Hepatocyte (in vitro differentiated cells): Measurements from ENCODE around the gene ANKS3. TPM values are rescaled to one million over a fixed set of nuclear protein-coding genes. Genes with fewer than 3 reads are reported as not detected.

Source experiments
- DNase-seq: peaks from one replicate; pipeline ENCODE4 v3.0.0-alpha.2; 2016; ENCODE audit warnings: low spot score
- H2AFZ ChIP-seq: fragments of 200-600 bp; sonication (generic); 2 replicates; pipeline ENCODE4 v1.6.0; 2016; ENCODE audit warnings: antibody characterized with exemption, mild to moderate bottlenecking
- H3K27ac ChIP-seq: fragments of 200-600 bp; sonication (generic); 2 replicates; pipeline ENCODE4 v1.5.1; 2016; ENCODE audit warnings: mild to moderate bottlenecking
- H3K27me3 ChIP-seq: fragments of 200-600 bp; sonication (generic); 2 replicates; pipeline ENCODE4 v1.6.1; 2016
- H3K36me3 ChIP-seq: fragments of 200-600 bp; sonication (generic); replicated peaks from 2 replicates; pipeline ENCODE4 v1.5.1; 2016; ENCODE audit warnings: low read depth; ENCODE audit not compliant: insufficient read depth
- H3K4me1 ChIP-seq: fragments of 200-600 bp; sonication (generic); 2 replicates; pipeline ENCODE4 v1.5.1; 2016; ENCODE audit warnings: mild to moderate bottlenecking, moderate library complexity; ENCODE audit not compliant: insufficient read depth
- H3K4me2 ChIP-seq: fragments of 200-600 bp; sonication (generic); 2 replicates; pipeline ENCODE4 v1.6.0; 2016
- H3K4me3 ChIP-seq: fragments of 200-600 bp; sonication (generic); 2 replicates; pipeline ENCODE4 v1.5.1; 2016; ENCODE audit warnings: mild to moderate bottlenecking
- H3K79me2 ChIP-seq: fragments of 200-600 bp; sonication (generic); 2 replicates; pipeline ENCODE4 v1.6.0; 2017; ENCODE audit warnings: mild to moderate bottlenecking
- H3K9me2 ChIP-seq: fragments of 200-600 bp; sonication (generic); replicated peaks from 2 replicates; pipeline ENCODE4 v1.6.0; 2017; ENCODE audit warnings: mild to moderate bottlenecking; ENCODE audit not compliant: insufficient read depth
- H3K9me3 ChIP-seq: fragments of 200-600 bp; sonication (generic); 2 replicates; pipeline ENCODE4 v1.5.1; 2016; ENCODE audit warnings: low read depth, mild to moderate bottlenecking
- H4K20me1 ChIP-seq: fragments of 200-600 bp; sonication (generic); 2 replicates; pipeline ENCODE4 v1.6.0; 2016; ENCODE audit warnings: mild to moderate bottlenecking; ENCODE audit not compliant: insufficient read depth, poor library complexity, severe bottlenecking
- CTCF ChIP-seq: fragments of 200-600 bp; sonication (generic); IDR thresholded peaks from 2 replicates; pipeline ENCODE4 v1.5.1; 2016; ENCODE audit warnings: antibody characterized with exemption, mild to moderate bottlenecking; ENCODE audit not compliant: poor library complexity
- EZH2 ChIP-seq: fragments of 200-600 bp; sonication (generic); IDR thresholded peaks from 2 replicates; pipeline ENCODE4 v1.6.1; 2016; ENCODE audit warnings: antibody characterized with exemption, mild to moderate bottlenecking, borderline replicate concordance
- EZH2phosphoT487 ChIP-seq: fragments of 200-600 bp; sonication (generic); IDR thresholded peaks from one replicate; pipeline ENCODE4 v1.6.1; 2018; ENCODE audit warnings: antibody characterized with exemption, mild to moderate bottlenecking, low read depth, moderate library complexity; ENCODE audit not compliant: unreplicated experiment, severe bottlenecking
- WGBS: methylation state at CpG from one replicate; pipeline ENCODE4 v1.1.6; 2016; ENCODE audit warnings: low lambda C conversion rate; ENCODE audit errors: missing lambda C conversion rate; 5-methylcytosine and 5-hydroxymethylcytosine counted together
- polyA plus RNA-seq: library from polyadenylated mRNA; unstranded; fragments of >200 nt; fragmentation: Nextera tagmentation; extraction: Ambion mirVana; gene quantifications from 2 replicates; pipeline ENCODE4 v1.2.1, GENCODE V29; 2016
- total RNA-seq: library from RNA; depleted of rRNA; stranded (reverse); fragments of >200 nt; gene quantifications from 2 replicates; pipeline ENCODE4 v1.2.3, GENCODE V29; 2014

Gene ANKS3
- total and polyA plus RNA-seq, 2 experiments from 2014 or later: 11.7 to 17.4 TPM

GRCh38 chr16:4678596-4678995, 55.5 kb downstream of the ANKS3 start:
- no peaks in the 10 kb centered on the region for H4K20me1 ChIP-seq
- H3K4me1 ChIP-seq: no peaks in the 10 kb centered on the region

GRCh38 chr16:4677994-4678393, 56.1 kb downstream of the ANKS3 start:
- Histone ChIP-seq H3K27ac (no peak overlapping the region), H3K4me1 (no peaks in the 10 kb centered on the region), H3K4me3 (no peak overlapping the region), H3K9me3 (no peaks in the 10 kb centered on the region), H3K4me2 (no peak overlapping the region), H3K27me3 (no peaks in the 10 kb centered on the region), H3K9me2 (no peaks in the 10 kb centered on the region), H3K79me2 (peaks cover 4% of the 10 kb centered on the region), H3K36me3 (no peaks in the 10 kb centered on the region), H4K20me1 (no peaks in the 10 kb centered on the region), H2AFZ (no peak overlapping the region)
- no peak for DNase-seq
- 99% methylated on average over 9 of the region's 9 CpGs for WGBS
- TF ChIP-seq CTCF (no peak), EZH2 (no peak), EZH2phosphoT487 (no peak)

More at GRCh38 chr16:4678596-4678995, 55.5 kb downstream of the ANKS3 start:
- H3K9me2 ChIP-seq: no peaks in the 10 kb centered on the region
- H3K27ac ChIP-seq: no peak overlapping the region
- H3K79me2 ChIP-seq: peaks cover 4% of the 10 kb centered on the region
- H2AFZ ChIP-seq: no peak overlapping the region
- no peak for DNase-seq
- no peak overlapping the region for H3K4me3 ChIP-seq
- no peaks in the 10 kb centered on the region for H3K27me3 ChIP-seq
- no peaks in the 10 kb centered on the region for H3K9me3 ChIP-seq
- WGBS: 90% methylated on average over 6 of the region's 6 CpGs
- no peak overlapping the region for H3K4me2 ChIP-seq
- H3K36me3 ChIP-seq: no peaks in the 10 kb centered on the region
- TF ChIP-seq CTCF (no peak), EZH2phosphoT487 (no peak), EZH2 (no peak)

GRCh38 chr16:4677390-4677789, 56.7 kb downstream of the ANKS3 start:
- Histone ChIP-seq H3K36me3 (no peaks in the 10 kb centered on the region), H4K20me1 (no peaks in the 10 kb centered on the region), H3K9me3 (no peaks in the 10 kb centered on the region), H3K79me2 (peaks cover 4% of the 10 kb centered on the region), H3K27ac (no peak overlapping the region), H3K9me2 (no peaks in the 10 kb centered on the region), H3K4me2 (no peak overlapping the region), H2AFZ (no peak overlapping the region), H3K27me3 (no peaks in the 10 kb centered on the region), H3K4me1 (no peaks in the 10 kb centered on the region), H3K4me3 (no peak overlapping the region)
- no peak for DNase-seq
- 97% methylated on average over 13 of the region's 17 CpGs for WGBS
- no peak for TF ChIP-seq EZH2

GRCh38 chr16:4676831-4677230, 57.2 kb downstream of the ANKS3 start:
- no peak for DNase-seq
- WGBS: 91% methylated on average over 11 of the region's 11 CpGs
- H3K79me2 ChIP-seq: peaks cover 4% of the 10 kb centered on the region
- no peaks in the 10 kb centered on the region for H3K4me1 ChIP-seq
- no peaks in the 10 kb centered on the region for H3K9me3 ChIP-seq
- H3K27me3 ChIP-seq: no peaks in the 10 kb centered on the region
- TF ChIP-seq EZH2 (no peak), CTCF (no peak), EZH2phosphoT487 (no peak)
- H2AFZ ChIP-seq: no peak overlapping the region
- H3K4me2 ChIP-seq: no peak overlapping the region
- H3K4me3 ChIP-seq: no peak overlapping the region
- H3K36me3 ChIP-seq: no peaks in the 10 kb centered on the region
- H3K9me2 ChIP-seq: no peaks in the 10 kb centered on the region
- no peaks in the 10 kb centered on the region for H4K20me1 ChIP-seq
- no peak overlapping the region for H3K27ac ChIP-seq
